ENCODE measurements around the gene FAM107B. TPM values are rescaled to one million over a fixed set of nuclear protein-coding genes. Genes with fewer than 3 reads are reported as not detected.

FAM107B gene
- total RNA-seq, 1 donor = 30.0 TPM

- Histone ChIP-seq H4K20me1 (ENCODE audit: insufficient read depth, low read length) (no peaks in the 10 kb centered on the region), H2AFZ (ENCODE audit: low read length) (no peak overlapping the region), H3K4me1 (ENCODE audit: insufficient read depth, low read length) (peaks cover 14% of the 10 kb centered on the region), H3K79me2 (ENCODE audit: insufficient read depth, low read length) (no peaks in the 10 kb centered on the region), H3K4me3 (ENCODE audit: insufficient read depth, low read length) (no peak overlapping the region), H3K4me2 (ENCODE audit: insufficient read depth, low read length) (no peak overlapping the region), H3K9me3 (ENCODE audit: low read depth, low read length) (no peaks in the 10 kb centered on the region), H3K36me3 (ENCODE audit: insufficient read depth, low read length) (no peaks in the 10 kb centered on the region), H3K27me3 (ENCODE audit: insufficient read depth, low read length) (peaks cover 3% of the 10 kb centered on the region), H3K27ac (ENCODE audit: low read depth, low read length) (no peak overlapping the region)
- TF ChIP-seq, protein P1, sequence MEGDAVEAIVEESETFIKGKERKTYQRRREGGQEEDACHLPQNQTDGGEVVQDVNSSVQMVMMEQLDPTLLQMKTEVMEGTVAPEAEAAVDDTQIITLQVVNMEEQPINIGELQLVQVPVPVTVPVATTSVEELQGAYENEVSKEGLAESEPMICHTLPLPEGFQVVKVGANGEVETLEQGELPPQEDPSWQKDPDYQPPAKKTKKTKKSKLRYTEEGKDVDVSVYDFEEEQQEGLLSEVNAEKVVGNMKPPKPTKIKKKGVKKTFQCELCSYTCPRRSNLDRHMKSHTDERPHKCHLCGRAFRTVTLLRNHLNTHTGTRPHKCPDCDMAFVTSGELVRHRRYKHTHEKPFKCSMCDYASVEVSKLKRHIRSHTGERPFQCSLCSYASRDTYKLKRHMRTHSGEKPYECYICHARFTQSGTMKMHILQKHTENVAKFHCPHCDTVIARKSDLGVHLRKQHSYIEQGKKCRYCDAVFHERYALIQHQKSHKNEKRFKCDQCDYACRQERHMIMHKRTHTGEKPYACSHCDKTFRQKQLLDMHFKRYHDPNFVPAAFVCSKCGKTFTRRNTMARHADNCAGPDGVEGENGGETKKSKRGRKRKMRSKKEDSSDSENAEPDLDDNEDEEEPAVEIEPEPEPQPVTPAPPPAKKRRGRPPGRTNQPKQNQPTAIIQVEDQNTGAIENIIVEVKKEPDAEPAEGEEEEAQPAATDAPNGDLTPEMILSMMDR (IDR thresholded peaks at IDR 0.05; ENCODE audit: extremely low read depth, low read depth, low read length) = no peak
- DNase-seq (ENCODE audit: insufficient read length, low spot score, missing footprints) = no peak
Observed at GRCh38 chr10:14500172-14500765, 274.4 kb downstream of the FAM107B start.

DNA sequence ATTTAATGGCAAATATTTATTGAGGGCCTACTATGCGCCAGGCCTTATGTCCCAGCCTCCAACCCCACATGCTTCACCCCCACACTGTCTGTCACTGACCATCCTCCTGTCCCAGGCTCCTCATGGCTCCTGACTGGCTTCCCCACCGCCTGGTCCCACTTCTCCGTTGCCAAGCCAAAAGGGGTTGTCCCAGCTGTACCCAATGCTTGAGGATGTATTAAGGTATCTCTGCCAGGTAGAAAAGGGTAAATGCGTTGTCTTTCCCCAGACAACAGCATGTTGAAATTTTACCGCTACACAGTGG, 275.1 kb downstream of the FAM107B start:
- Histone ChIP-seq H3K4me1 (ENCODE audit: insufficient read depth, low read length) (peaks cover 14% of the 10 kb centered on the region), H3K79me2 (ENCODE audit: insufficient read depth, low read length) (no peaks in the 10 kb centered on the region), H3K27me3 (ENCODE audit: insufficient read depth, low read length) (no peaks in the 10 kb centered on the region), H2AFZ (ENCODE audit: low read length) (no peak overlapping the region), H3K4me3 (ENCODE audit: insufficient read depth, low read length) (no peak overlapping the region), H3K36me3 (ENCODE audit: insufficient read depth, low read length) (no peaks in the 10 kb centered on the region), H3K27ac (ENCODE audit: low read depth, low read length) (no peak overlapping the region), H3K9me3 (ENCODE audit: low read depth, low read length) (no peaks in the 10 kb centered on the region), H3K4me2 (ENCODE audit: insufficient read depth, low read length) (no peak overlapping the region), H4K20me1 (ENCODE audit: insufficient read depth, low read length) (no peaks in the 10 kb centered on the region)
- no peak for DNase-seq (ENCODE audit: insufficient read length, low spot score, missing footprints)
- TF ChIP-seq, protein P1 (IDR thresholded peaks at IDR 0.05; ENCODE audit: extremely low read depth, low read depth, low read length) = no peak

- H3K27ac ChIP-seq (ENCODE audit: low read depth, low read length) = no peak overlapping the region
- H2AFZ ChIP-seq (ENCODE audit: low read length) = no peak overlapping the region
- no peak overlapping the region for H3K4me3 ChIP-seq (ENCODE audit: insufficient read depth, low read length)
- no peaks in the 10 kb centered on the region for H3K79me2 ChIP-seq (ENCODE audit: insufficient read depth, low read length)
- DNase-seq (ENCODE audit: insufficient read length, low spot score, missing footprints) = no peak
- H3K27me3 ChIP-seq (ENCODE audit: insufficient read depth, low read length) = no peaks in the 10 kb centered on the region
- no peak overlapping the region for H3K4me2 ChIP-seq (ENCODE audit: insufficient read depth, low read length)
- TF ChIP-seq, protein P1 (IDR thresholded peaks at IDR 0.05; ENCODE audit: extremely low read depth, low read depth, low read length) = no peak
- no peaks in the 10 kb centered on the region for H4K20me1 ChIP-seq (ENCODE audit: insufficient read depth, low read length)
- no peaks in the 10 kb centered on the region for H3K36me3 ChIP-seq (ENCODE audit: insufficient read depth, low read length)
- H3K4me1 ChIP-seq (ENCODE audit: insufficient read depth, low read length) = peaks cover 14% of the 10 kb centered on the region
- H3K9me3 ChIP-seq (ENCODE audit: low read depth, low read length) = no peaks in the 10 kb centered on the region
Observed at GRCh38 chr10:14498326-14498725, 276.4 kb downstream of the FAM107B start.

GRCh38 chr10:14491811-14492210, 282.9 kb downstream of the FAM107B start:
- H3K27ac ChIP-seq (ENCODE audit: low read depth, low read length) = no peak overlapping the region
- DNase-seq (ENCODE audit: insufficient read length, low spot score, missing footprints) = peak; percentile 27
- no peak overlapping the region for H3K4me2 ChIP-seq (ENCODE audit: insufficient read depth, low read length)
- H3K4me1 ChIP-seq (ENCODE audit: insufficient read depth, low read length) = peaks cover 8% of the 10 kb centered on the region
- no peaks in the 10 kb centered on the region for H3K9me3 ChIP-seq (ENCODE audit: low read depth, low read length)
- no peaks in the 10 kb centered on the region for H3K36me3 ChIP-seq (ENCODE audit: insufficient read depth, low read length)
- H3K27me3 ChIP-seq (ENCODE audit: insufficient read depth, low read length) = no peaks in the 10 kb centered on the region
- TF ChIP-seq, protein P1 (IDR thresholded peaks at IDR 0.05; ENCODE audit: extremely low read depth, low read depth, low read length) = no peak
- H2AFZ ChIP-seq (ENCODE audit: low read length) = no peak overlapping the region
- H4K20me1 ChIP-seq (ENCODE audit: insufficient read depth, low read length) = no peaks in the 10 kb centered on the region
- no peak overlapping the region for H3K4me3 ChIP-seq (ENCODE audit: insufficient read depth, low read length)
- no peaks in the 10 kb centered on the region for H3K79me2 ChIP-seq (ENCODE audit: insufficient read depth, low read length)

All from osteoblast (primary cell).